K562 (cell line): Measurements from ENCODE around the gene NTNG1. TPM values are rescaled to one million over a fixed set of nuclear protein-coding genes. Genes with fewer than 3 reads are reported as not detected.

Experiments
- ATAC-seq: fragments of 200-7000 bp; cut with Tn5 transposase; 3 replicates; pipeline ENCODE4 v1.9.1; 2020; ENCODE audit warnings: moderate library complexity
- BruUV-seq: library from RNA; stranded (reverse); fragments of 400-500 nt; replicated peaks from 2 replicates; lab custom pipeline; 2021; lab: Mats Ljungman, UMichigan
- CTCF ChIA-PET: fragments of 300-600 bp; formaldehyde crosslinking; extraction: SDS; loops from one replicate; lab custom pipeline; 2021; ENCODE audit warnings: low intra/inter-chr PET ratio; lab: Yijun Ruan, JAX
- POLR2A ChIA-PET: fragments of 300-600, 350-650 bp; sonication (Branson Sonifier 250); formaldehyde crosslinking; extraction: SDS; loops from one replicate; lab custom pipeline; 2021; ENCODE audit warnings: antibody characterized with exemption, inconsistent platforms; lab: Yijun Ruan, JAX
- DNase-seq, 4 experiments: peaks; one replicate each; pipeline versions ENCODE4 v3.0.0 to v3.0.0-alpha.2; 2011 to 2018; ENCODE audit warnings: low spot score in 3 of 4, mixed read lengths in 3 of 4; ENCODE audit errors: extremely low read depth in 1 of 4
- FAIRE-seq: peaks from 2 replicates; lab custom pipeline; 2011; peaks lifted over from hg19 to GRCh38; lab: Jason Lieb, UNC
- H2AFZ ChIP-seq: 2 replicates; pipeline ENCODE4 v1.6.0; 2011; ENCODE audit warnings: low read depth, low read length, control low read depth, inconsistent platforms
- H3K27ac ChIP-seq: fragments of 200-600 bp; 3 replicates; pipeline ENCODE4 v1.8.0; 2011; ENCODE audit warnings: low read depth, mild to moderate bottlenecking, control low read depth, inconsistent platforms, low read length, moderate library complexity, mixed read lengths; ENCODE audit errors: extremely low read depth
- H3K27me3 ChIP-seq, 2 experiments: fragments of 300-600 bp in 1 of 2; 2 replicates in 1 of 2; 3 replicates in 1 of 2; pipeline versions ENCODE4 v1.6.0 to v1.8.0; 2011; ENCODE audit warnings: inconsistent platforms in 2 of 2, low read length in 2 of 2, mild to moderate bottlenecking in 1 of 2, mixed read lengths in 1 of 2, moderate library complexity in 1 of 2; ENCODE audit not compliant: control insufficient read depth in 2 of 2, insufficient read depth in 2 of 2
- H3K36me3 ChIP-seq: fragments of 300-600 bp; 3 replicates; pipeline ENCODE4 v1.8.0; 2011; ENCODE audit warnings: mild to moderate bottlenecking, low read length, inconsistent platforms; ENCODE audit not compliant: control insufficient read depth, insufficient read depth
- H3K4me1 ChIP-seq, 2 experiments: fragments of 200-600 bp in 1 of 2; replicated peaks in 1 of 2; 2 replicates in 1 of 2; 3 replicates in 1 of 2; pipeline versions ENCODE4 v1.5.1 to v1.8.0; 2011; ENCODE audit warnings: inconsistent platforms in 2 of 2, low read length in 2 of 2, mild to moderate bottlenecking in 1 of 2, mixed read lengths in 1 of 2, moderate library complexity in 1 of 2; ENCODE audit not compliant: control insufficient read depth in 2 of 2, insufficient read depth in 2 of 2
- H3K4me2 ChIP-seq: 2 replicates; pipeline ENCODE4 v1.6.1; 2011; ENCODE audit warnings: low read length, control low read depth, inconsistent platforms, mixed read lengths; ENCODE audit not compliant: insufficient read depth
- H3K4me3 ChIP-seq: fragments of 200-600 bp; sonication (generic), shearing (Covaris generic); 2 replicates; pipeline ENCODE4 v1.5.1; 2016; ENCODE audit warnings: control low read depth, inconsistent platforms
- H3K79me2 ChIP-seq: fragments of 200-600 bp; 3 replicates; pipeline ENCODE4 v1.8.0; 2011; ENCODE audit warnings: low read length, inconsistent platforms; ENCODE audit not compliant: control insufficient read depth, insufficient read depth
- H3K9ac ChIP-seq, 2 experiments: 2 replicates each; pipeline versions ENCODE4 v1.6.0 to v1.6.1; 2011; ENCODE audit warnings: low read depth in 2 of 2, low read length in 2 of 2, control low read depth in 1 of 2, inconsistent platforms in 1 of 2, mild to moderate bottlenecking in 1 of 2, mixed read lengths in 1 of 2; ENCODE audit not compliant: insufficient read depth in 1 of 2
- H3K9me1 ChIP-seq: one replicate; pipeline ENCODE4 v1.6.0; 2011; ENCODE audit warnings: inconsistent platforms, mild to moderate bottlenecking, low read length, moderate library complexity; ENCODE audit not compliant: control insufficient read depth, insufficient read depth
- H3K9me3 ChIP-seq: replicated peaks from 2 replicates; pipeline ENCODE4 v1.5.1; 2011; ENCODE audit warnings: low read depth, low read length, inconsistent platforms; ENCODE audit not compliant: control insufficient read depth, insufficient read depth
- H4K20me1 ChIP-seq: replicated peaks from 2 replicates; pipeline ENCODE4 v1.6.1; 2011; ENCODE audit warnings: low read length, inconsistent platforms, mixed read lengths; ENCODE audit not compliant: control insufficient read depth, insufficient read depth
- CREB3L1 ChIP-seq: fragments of 450-650 bp; IDR thresholded peaks from 2 replicates; pipeline ENCODE4 v1.6.1; 2014; ENCODE audit warnings: low read depth, mild to moderate bottlenecking, moderate library complexity, borderline replicate concordance
- ELF2 ChIP-seq: fragments of 250-450 bp; sonication (Bioruptor Pico); IDR thresholded peaks from 2 replicates; pipeline ENCODE4 v1.5.0; 2021; ENCODE audit warnings: mild to moderate bottlenecking
- KAT2B ChIP-seq: IDR thresholded peaks from one replicate; pipeline ENCODE4 v1.6.1; 2012; ENCODE audit warnings: low read depth, mild to moderate bottlenecking, control low read depth, inconsistent platforms, low read length, moderate library complexity
- NFXL1 ChIP-seq: fragments of 450-650 bp; formaldehyde crosslinking; IDR thresholded peaks from 2 replicates; pipeline ENCODE4 v1.4.0; 2021; ENCODE audit warnings: mild to moderate bottlenecking
- ZNF184 ChIP-seq: sonication (generic); formaldehyde crosslinking; IDR thresholded peaks from 2 replicates; pipeline ENCODE4 v1.5.0; 2020; ENCODE audit warnings: missing genetic modification reagents
- ZNF232 ChIP-seq: sonication (generic); formaldehyde crosslinking; IDR thresholded peaks from 2 replicates; pipeline ENCODE4 v1.8.0; 2022; ENCODE audit warnings: mild to moderate bottlenecking, missing genetic modification reagents
- ZNF551 ChIP-seq: fragments of 250-450 bp; sonication (Bioruptor Pico); IDR thresholded peaks from 2 replicates; pipeline ENCODE4 v1.5.0; 2021; ENCODE audit warnings: mild to moderate bottlenecking, moderate library complexity
- WGBS: fragments of 100-300 bp; shearing (Covaris generic); methylation state at CpG from one replicate; pipeline ENCODE4 v1.1.6; 2016; ENCODE audit warnings: low coverage, mixed read lengths; ENCODE audit not compliant: insufficient coverage; ENCODE audit errors: missing lambda C conversion rate; 5-methylcytosine and 5-hydroxymethylcytosine counted together
- in situ Hi-C: fragments of 300-500 bp; cut with MboI; formaldehyde crosslinking; loops from 4 replicates; pipeline ENCODE4 v1.15.0; 2018; ENCODE audit warnings: inconsistent platforms, mixed read lengths
- intact Hi-C: fragments of 100-400 bp; cut with micrococcal nuclease; formaldehyde crosslinking; loops from 2 replicates; pipeline ENCODE4 v1.14.2; 2022
- polyA plus RNA-seq, 8 experiments: library from polyadenylated mRNA; depleted of rRNA in 4 of 8; stranded (reverse) in 5 of 8; unstranded in 3 of 8; fragments of >200 nt; fragmentation: Nextera tagmentation in 2 of 8; fragmentation: Illumina TruSeq in 1 of 8; extraction: Ambion mirVana in 2 of 8; extraction: Trizol in 1 of 8; gene quantifications; 2 replicates each; pipeline versions ENCODE4 v1.2.1 to v1.2.3, GENCODE V29; 2011 to 2014; ENCODE audit warnings: inconsistent platforms in 1 of 8, missing spikeins in 1 of 8
- total RNA-seq, 7 experiments: library from RNA; depleted of rRNA in 6 of 7; stranded (reverse); fragments of >200 nt in 6 of 7; fragmentation: Illumina TruSeq in 2 of 7; extraction: Trizol in 2 of 7; gene quantifications; 2 replicates each; pipeline versions ENCODE4 v1.2.1 to v1.2.3, GENCODE V29; 2011 to 2021; ENCODE audit warnings: low replicate concordance in 1 of 7

The NTNG1 gene
- total and polyA plus RNA-seq, 9 of the 15 experiments (the other 6 are each of a cell fraction or from before 2014, with no cell fraction given), result not detected

GRCh38 chr1:107442551-107442950 lies 301.7 kb downstream of the NTNG1 start:
- no peak for ATAC-seq
- CTCF ChIA-PET, result no interaction called here
- intact Hi-C loops, result no loop called here

More at GRCh38 chr1:107442551-107442950, 301.7 kb downstream of the NTNG1 start:
- FAIRE-seq (no peak), DNase-seq (no peak)
- POLR2A ChIA-PET, result no interaction called here
- in situ Hi-C loops, result no loop called here
- no peaks in the 10 kb centered on the region for H3K9me3 ChIP-seq
- no peak overlapping the region for H3K4me2 ChIP-seq
- no peaks in the 10 kb centered on the region for H3K9me1 ChIP-seq
- H3K36me3 ChIP-seq, result no peaks in the 10 kb centered on the region
- H3K9ac ChIP-seq, result no peak overlapping the region
- H4K20me1 ChIP-seq, result no peaks in the 10 kb centered on the region
- no TSS peak for BruUV-seq
- no peaks in the 10 kb centered on the region for H3K4me1 ChIP-seq
- no peak overlapping the region for H3K4me3 ChIP-seq
- WGBS, result 22% methylated on average over 1 of the region's 1 CpG
- H3K27ac ChIP-seq, result no peak overlapping the region
- no peaks in the 10 kb centered on the region; a peak in 1 of 5 replicates for H3K27me3 ChIP-seq
- TF ChIP-seq ZNF551 (CRISPR knock-in tag) (no peak), ELF2 (CRISPR knock-in tag) (no peak), KAT2B (no peak), CREB3L1 (no peak), NFXL1 (CRISPR knock-in tag) (no peak), ZNF184 (no peak), ZNF232 (CRISPR knock-in tag) (no peak)
- H3K79me2 ChIP-seq, result no peaks in the 10 kb centered on the region
- H2AFZ ChIP-seq, result no peak overlapping the region
